ENCODE results near the gene MSH2.

The MSH2 gene

GRCh38 chr2:47519604-47520301 lies 116.8 kb downstream of the MSH2 start:
- ATAC-seq, result no peak
- TF ChIP-seq ZNF8 (CRISPR knock-in tag; IDR thresholded peaks at IDR 0.05) (no peak), POU6F1 (CRISPR knock-in tag; IDR thresholded peaks at IDR 0.05; ENCODE audit: borderline replicate concordance, low read depth) (no peak), OSR1 (CRISPR knock-in tag; IDR thresholded peaks at IDR 0.05) (no peak), TOX (CRISPR knock-in tag; IDR thresholded peaks at IDR 0.05; ENCODE audit: borderline replicate concordance) (no peak), TSHZ2 (CRISPR knock-in tag; IDR thresholded peaks at IDR 0.05) (no peak), PPARA (CRISPR knock-in tag; IDR thresholded peaks at IDR 0.05; ENCODE audit: borderline replicate concordance) (no peak), ZFP30 (CRISPR knock-in tag; IDR thresholded peaks at IDR 0.05) (no peak), GLIS3 (CRISPR knock-in tag; IDR thresholded peaks at IDR 0.05) (no peak), ZC3H10 (CRISPR knock-in tag; IDR thresholded peaks at IDR 0.05) (no peak), TCF4 (CRISPR knock-in tag; IDR thresholded peaks at IDR 0.05; ENCODE audit: borderline replicate concordance) (no peak), CSDC2 (CRISPR knock-in tag; IDR thresholded peaks at IDR 0.05) (no peak)

- TF ChIP-seq GLIS3 (CRISPR knock-in tag; IDR thresholded peaks at IDR 0.05) (no peak), ZNF8 (CRISPR knock-in tag; IDR thresholded peaks at IDR 0.05) (no peak), ZC3H10 (CRISPR knock-in tag; IDR thresholded peaks at IDR 0.05) (no peak), ZNF565 (CRISPR knock-in tag; conservative IDR thresholded peaks at IDR 0.05; ENCODE audit: low read depth) (no peak), PATZ1 (CRISPR knock-in tag; IDR thresholded peaks at IDR 0.05; ENCODE audit: borderline replicate concordance) (no peak), ARNTL (CRISPR knock-in tag; IDR thresholded peaks at IDR 0.05; ENCODE audit: borderline replicate concordance, low read depth) (no peak), POU6F1 (CRISPR knock-in tag; IDR thresholded peaks at IDR 0.05; ENCODE audit: borderline replicate concordance, low read depth) (no peak), CSRNP3 (CRISPR knock-in tag; IDR thresholded peaks at IDR 0.05) (no peak), RARB (CRISPR knock-in tag; IDR thresholded peaks at IDR 0.05) (no peak), ZFP30 (CRISPR knock-in tag; IDR thresholded peaks at IDR 0.05) (no peak), PPARA (CRISPR knock-in tag; IDR thresholded peaks at IDR 0.05; ENCODE audit: borderline replicate concordance) (no peak), ESRRG (CRISPR knock-in tag; IDR thresholded peaks at IDR 0.05) (no peak), ISL1 (CRISPR knock-in tag; IDR thresholded peaks at IDR 0.05) (no peak), BACH2 (CRISPR knock-in tag; IDR thresholded peaks at IDR 0.05; ENCODE audit: borderline replicate concordance) (no peak), SNAI2 (CRISPR knock-in tag; IDR thresholded peaks at IDR 0.05) (no peak)
- no peak for ATAC-seq
Observed at GRCh38 chr2:47520302-47520630, 117.3 kb downstream of the MSH2 start.

Measured in SK-N-SH treated with all-trans-retinoic acid at 6 μM for 48 hours (cell line).